Stimulated activated CD4-positive, alpha-beta T cell treated with anti-CD3 and anti-CD28 coated beads, Interleukin-12 subunit alpha, Interleukin-12 subunit beta, amount 100 ng/mL, for 24 hours (primary cell): ENCODE data around the gene ZNF26.
"Not testable (repeated sequence)": the region's sequence is repeated elsewhere in the genome, so short reads cannot be mapped to it uniquely, and the experiment has no call there.

Experiments used
- DNase-seq, 2 experiments: peaks; one replicate each; pipeline ENCODE4 v3.0.0-alpha.2; 2020; ENCODE audit warnings: low read depth in 2 of 2

The ZNF26 gene, protein sequence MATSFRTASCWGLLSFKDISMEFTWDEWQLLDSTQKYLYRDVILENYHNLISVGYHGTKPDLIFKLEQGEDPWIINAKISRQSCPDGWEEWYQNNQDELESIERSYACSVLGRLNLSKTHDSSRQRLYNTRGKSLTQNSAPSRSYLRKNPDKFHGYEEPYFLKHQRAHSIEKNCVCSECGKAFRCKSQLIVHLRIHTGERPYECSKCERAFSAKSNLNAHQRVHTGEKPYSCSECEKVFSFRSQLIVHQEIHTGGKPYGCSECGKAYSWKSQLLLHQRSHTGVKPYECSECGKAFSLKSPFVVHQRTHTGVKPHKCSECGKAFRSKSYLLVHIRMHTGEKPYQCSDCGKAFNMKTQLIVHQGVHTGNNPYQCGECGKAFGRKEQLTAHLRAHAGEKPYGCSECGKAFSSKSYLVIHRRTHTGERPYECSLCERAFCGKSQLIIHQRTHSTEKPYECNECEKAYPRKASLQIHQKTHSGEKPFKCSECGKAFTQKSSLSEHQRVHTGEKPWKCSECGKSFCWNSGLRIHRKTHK

DNA sequence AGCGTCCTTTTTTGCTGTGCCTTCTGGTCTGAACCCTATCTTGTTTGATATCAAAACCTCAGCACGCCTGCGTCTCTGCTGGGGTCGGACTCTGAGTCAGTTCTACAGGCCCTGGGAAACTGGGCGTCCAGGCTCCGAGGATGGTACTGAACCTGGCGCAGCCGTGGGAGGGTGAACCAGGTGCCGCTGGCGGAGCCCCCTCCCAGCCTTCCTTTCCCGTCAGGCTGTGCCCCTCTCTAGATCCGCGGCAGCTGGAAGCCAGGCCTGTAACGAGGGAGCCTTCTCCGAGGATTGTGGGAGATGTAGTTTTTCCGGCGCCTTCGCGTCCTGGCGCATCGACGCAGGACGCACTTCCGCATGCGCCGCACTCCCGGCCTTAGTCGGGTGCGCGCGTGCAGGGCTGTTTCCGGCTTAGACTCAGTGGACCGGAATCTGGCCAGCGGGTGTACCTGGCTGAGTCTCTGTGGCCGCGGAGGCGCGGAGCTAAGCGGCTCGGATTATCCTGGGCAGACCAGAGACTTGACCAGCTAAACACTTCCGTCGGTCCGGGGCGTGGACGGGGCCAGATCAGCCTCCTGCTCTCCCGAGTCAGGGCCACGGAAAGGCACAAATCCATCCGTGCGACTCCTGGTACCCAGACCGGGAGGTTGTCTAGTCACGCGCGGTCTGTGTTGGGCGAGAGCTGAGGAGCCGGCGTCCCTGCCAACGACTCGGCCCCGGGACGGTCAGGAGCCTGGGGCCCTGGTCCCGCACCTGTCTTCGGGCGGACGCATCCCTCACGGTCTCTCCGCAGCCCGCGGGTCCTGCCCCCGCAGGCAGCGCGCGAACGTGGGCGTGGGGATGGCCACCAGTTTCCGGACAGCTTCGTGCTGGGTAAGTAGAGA, at the start of gene ZNF26:
TSS of gene ZNF26 (plus strand) at position 367 of the 884 bp plus-strand sequence. CDS start at position 841, 474 bp downstream.
- peak; percentile 77 to 78 for DNase-seq

- DNase-seq, result not testable (repeated sequence)
Observed at GRCh38 chr12:132936921-132937320, 49.2 kb upstream of the ZNF26 start.

DNA sequence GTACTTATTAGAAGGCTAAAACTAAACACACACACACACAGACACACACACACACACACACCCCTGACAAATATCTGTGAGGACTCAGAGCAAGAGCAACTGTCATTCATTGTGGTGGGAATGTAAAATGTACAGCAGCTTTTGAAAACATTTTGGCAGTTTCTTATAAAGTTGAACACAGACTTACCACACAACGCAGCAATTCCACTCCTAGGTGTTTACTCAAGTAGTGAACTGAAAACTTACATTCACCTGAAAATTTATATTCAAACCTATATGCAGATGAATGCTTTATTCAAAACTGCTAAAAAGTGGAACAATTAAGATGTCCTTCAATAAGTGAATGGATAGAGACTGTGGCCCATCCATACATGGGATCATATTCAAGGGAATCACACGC, 48.7 kb upstream of the ZNF26 start:
- no peak for DNase-seq

DNA sequence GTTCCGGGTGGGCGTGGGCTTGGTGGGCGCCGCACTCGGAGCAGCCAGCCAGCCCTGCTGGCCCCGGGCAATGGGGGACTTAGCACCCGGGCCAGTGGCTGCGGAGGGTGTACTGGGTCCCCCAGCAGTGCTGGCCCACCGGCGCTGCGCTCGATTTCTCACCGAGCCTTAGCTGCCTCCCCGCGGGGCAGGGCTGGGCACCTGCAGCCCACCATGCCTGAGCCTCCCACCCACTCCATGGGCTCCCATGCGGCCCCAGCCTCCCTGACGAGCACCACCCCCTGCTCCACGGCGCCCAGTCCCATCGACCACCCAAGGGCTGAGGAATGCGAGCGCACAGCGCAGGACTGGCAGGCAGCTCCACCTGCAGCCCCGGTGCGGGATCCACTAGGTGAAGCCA, 47.4 kb upstream of the ZNF26 start:
- DNase-seq, result not testable (repeated sequence)

GRCh38 chr12:132940071-132940719, 46.0 kb upstream of the ZNF26 start:
- no peak for DNase-seq

DNA sequence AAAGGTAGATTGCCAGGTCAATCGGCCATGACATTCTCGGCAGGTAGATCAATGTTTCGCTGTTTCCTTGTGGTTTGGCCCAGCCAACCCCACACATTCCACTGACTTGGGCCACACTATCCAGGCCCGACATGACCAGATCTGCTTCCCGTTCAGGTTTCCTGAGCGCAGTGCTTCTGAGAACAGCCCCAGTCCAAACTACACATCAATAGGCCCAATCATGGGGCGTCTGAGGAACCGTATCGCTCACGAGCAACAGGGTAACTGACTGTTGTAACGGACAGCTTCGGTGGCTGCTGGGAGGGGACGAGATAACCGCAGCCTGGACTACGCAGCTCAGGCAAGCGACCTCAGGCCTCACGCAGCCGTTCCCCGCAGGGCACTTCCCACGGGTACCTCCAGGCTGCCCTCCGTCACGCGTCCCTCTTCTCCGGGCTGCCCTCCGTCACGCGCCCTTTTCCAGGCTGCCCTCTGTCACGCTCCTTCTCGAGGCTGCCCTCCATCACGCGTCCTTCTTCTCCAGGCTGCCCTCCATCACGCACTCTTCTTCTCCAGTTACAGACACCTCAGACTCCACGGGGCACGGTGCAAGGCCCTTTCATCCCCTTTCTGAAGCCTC, 44.7 kb upstream of the ZNF26 start:
- DNase-seq, result no peak

GRCh38 chr12:132942611-132943010, 43.6 kb upstream of the ZNF26 start:
- no peak for DNase-seq

- no peak for DNase-seq
Observed at GRCh38 chr12:132945806-132946205, 40.4 kb upstream of the ZNF26 start.

DNA sequence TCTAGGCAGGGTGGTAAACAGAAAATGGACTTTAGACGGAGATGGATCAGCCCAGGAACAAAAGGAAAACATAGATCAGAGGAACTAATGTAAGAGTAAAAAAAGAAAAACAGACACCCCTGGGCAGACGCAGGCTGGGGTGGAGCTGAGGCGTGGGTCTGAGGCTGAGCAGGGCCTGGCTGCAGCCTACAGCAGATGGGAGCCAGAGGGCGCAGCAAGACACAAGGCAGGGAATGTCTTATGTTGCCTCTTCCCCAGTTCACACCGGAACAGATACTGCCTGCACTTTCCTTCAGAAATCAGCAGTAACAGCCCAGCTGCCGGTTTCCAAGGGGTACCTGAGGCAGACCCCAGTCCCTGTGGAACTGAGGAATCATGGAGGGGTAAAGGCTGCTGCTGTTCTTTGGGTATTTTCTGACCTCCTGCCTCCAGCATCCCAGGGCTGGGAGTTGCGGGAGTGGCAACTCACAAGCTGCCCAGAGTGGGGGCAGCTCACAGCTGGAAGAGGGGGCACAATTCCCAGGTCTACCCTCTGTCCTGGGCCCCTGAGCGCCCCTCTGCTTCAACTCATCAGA, 39.8 kb upstream of the ZNF26 start:
- no peak for DNase-seq

DNA sequence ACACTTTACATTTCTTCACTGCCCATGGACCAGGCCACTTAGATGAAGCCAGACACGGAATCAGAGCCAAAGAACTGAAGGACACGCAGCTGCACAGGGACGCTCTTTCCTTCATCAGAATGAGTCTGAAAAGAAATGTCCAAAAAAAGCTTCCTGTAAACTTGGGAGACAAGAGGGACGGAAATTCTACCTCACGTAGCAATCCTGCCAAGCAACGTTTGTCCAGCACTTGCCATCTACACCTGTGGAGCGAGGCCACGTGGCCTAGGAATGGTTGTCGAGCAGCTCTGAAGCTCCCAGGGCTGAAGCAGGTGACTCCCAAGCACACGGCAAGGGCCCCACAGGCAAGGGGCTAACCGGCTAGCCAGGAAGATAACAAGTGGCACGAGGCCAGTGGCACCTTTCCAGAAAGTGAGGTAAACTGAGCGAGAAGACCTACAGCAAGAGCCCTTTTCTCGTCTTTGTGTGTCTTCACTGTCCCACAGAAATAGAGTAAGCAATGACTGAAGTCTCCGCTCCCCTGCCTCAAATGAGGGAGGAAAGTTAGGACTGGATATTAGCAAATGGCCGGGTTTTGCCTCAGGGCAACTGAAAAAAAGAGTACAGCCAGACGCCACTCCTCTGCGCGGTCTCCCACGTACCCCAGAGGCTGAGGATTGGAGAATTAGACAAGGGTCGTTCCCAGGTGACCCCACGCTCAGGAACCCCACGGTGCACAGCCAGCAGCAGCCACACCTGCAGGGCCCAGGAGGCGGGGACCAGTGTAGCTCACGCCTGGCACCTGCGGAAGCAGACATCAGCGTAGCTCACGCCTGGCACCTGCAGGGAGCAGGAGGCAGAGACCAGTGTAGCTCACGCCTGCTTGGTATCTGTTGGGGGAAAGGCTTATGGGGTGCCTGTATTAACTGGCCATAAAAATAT, 37.8 kb upstream of the ZNF26 start:
- no peak for DNase-seq

GRCh38 chr12:132949936-132950837, 36.0 kb upstream of the ZNF26 start:
- no peak for DNase-seq

DNA sequence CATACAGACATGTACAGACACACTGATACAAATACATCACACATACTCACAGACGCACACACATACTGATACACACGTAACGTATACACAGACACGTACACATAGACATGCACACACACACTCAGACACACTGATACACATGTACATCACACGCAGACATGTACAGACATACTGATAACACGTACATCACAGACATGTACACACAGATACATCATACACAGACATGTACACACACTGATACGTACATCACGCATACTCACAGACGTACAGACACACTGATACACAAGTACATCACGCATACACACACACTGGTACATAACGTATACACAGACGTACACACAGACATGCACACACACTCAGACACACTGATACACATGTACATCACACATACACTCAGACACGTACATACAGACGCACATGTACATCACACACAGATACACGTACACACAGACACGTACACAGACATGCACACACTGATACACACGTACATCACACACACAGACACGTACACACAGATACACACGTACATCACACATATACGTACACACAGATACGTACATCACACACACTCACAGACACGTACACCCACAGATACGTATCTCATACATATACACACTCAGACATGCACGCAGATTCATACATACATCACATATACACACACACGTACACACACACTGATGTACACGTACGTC, 35.2 kb upstream of the ZNF26 start:
- no peak for DNase-seq

GRCh38 chr12:132951649-132952048, 34.5 kb upstream of the ZNF26 start:
- DNase-seq, result no peak

- no peak for DNase-seq
Observed at GRCh38 chr12:132952371-132953162, 33.6 kb upstream of the ZNF26 start.

GRCh38 chr12:132953163-132953425, 33.1 kb upstream of the ZNF26 start:
- DNase-seq, result no peak

- no peak for DNase-seq
Observed at GRCh38 chr12:132953771-132954170, 32.4 kb upstream of the ZNF26 start.

GRCh38 chr12:132954471-132955048, 31.6 kb upstream of the ZNF26 start:
- DNase-seq, result no peak
